HTR-8/SVneo (cell line): ENCODE measurements around the gene OTOP2.
"Not testable (repeated sequence)": the region's sequence is repeated elsewhere in the genome, so short reads cannot be mapped to it uniquely, and the experiment has no call there.

Experiments
- DNase-seq: peaks from one replicate; pipeline ENCODE4 v3.0.0; 2011; ENCODE audit warnings: low spot score, mixed read lengths; ENCODE audit not compliant: insufficient read length
- FAIRE-seq: peaks from 2 replicates; lab custom pipeline; 2011; peaks lifted over from hg19 to GRCh38; lab: Jason Lieb, UNC

OTOP2 gene

DNA sequence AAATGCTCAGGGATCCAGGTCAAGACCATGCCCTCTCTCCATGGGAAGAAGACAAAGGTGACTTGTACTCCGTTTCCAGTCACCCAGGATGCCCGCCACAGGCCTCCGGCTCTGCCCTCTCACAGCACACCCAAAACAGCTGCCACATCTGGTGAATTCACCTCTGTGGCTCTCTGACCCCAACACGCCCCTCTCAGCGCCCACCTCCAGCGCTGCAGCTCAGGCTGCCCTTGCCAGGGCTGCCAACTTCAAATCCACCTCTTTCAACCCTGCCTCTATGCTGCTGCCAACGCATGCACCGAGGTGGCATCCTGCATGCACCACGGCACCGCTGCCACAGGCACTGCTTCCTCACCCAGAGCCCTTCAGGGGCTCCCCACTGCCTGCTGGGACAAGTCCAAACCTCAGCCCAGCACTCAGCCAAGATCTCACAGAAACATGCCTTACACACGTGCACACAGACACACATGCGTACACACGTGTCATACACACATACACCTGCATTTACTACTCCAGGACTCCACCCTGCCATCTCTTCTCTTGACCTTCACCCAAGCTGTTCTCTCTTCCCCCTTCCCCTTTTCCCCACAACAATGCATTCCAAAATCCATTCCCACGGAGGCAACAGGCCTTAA lies 41.0 kb downstream of the OTOP2 start:
- peak; percentile 57 for FAIRE-seq

DNA sequence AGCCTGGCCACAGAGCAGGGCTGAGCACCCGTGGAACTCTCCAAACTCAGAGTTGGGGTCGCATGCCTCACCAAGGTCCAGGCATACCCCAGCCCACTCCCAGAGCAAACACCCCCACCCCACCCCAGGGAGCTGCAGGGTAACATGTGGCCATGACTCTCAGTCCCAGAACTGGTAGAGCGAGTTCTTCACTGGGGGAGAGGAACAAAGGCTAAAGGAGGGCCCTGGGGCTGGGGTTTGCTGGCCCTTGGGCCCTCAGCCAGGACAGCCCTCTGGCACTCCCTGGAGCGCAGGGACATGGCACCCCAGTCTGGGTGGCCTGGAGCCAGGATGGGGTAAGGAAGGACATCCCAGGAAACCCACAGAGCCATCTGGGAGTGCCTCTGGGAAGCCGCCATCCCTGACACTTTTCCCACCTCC lies 44.3 kb downstream of the OTOP2 start:
- DNase-seq, result no peak

More for the DNA sequence above, 41.0 kb downstream of the OTOP2 start:
- DNase-seq, result no peak

DNA sequence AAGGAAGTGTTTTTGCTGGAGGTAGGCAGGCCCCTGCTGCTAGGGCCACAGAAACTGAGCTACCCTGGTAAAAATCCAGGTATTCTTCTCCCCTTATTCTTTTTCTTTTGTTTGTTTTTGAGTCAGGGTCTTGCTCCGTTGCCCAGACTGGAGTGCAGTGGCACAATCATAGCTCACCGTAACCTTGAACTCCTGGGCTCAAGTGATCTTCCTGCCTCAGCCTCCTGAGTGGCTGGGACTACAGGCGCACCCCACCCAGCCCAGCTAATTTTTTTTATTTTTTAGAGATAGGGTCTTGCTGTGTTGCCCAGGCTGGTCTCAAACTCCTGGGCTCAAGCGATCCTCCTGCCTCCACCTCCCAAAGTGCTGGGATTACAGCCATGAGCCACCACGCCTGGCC lies 45.4 kb downstream of the OTOP2 start:
- DNase-seq, FAIRE-seq: not testable (repeated sequence)

More for the DNA sequence above, 44.3 kb downstream of the OTOP2 start:
- FAIRE-seq, result peak; percentile 38

DNA sequence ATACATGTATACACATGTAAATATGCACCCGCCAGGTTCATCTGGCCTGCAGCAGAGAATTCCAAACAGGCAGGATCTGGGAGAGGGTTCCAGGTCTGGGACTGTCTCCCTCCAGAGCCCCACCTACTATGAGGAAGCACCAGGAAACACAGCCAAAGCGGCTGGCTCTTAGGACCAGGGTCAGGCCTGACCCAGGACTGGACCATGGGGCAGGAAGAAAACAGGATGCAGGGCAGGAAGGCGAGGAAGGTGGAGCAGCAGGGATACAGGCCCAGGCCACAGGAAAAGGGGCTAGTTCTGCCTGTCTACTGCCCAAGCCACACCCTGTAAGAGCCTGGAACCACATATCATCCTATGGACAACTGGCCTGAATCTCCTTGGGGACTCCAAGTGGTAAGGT lies 46.3 kb downstream of the OTOP2 start:
- FAIRE-seq, result no peak
- no peak for DNase-seq

DNA sequence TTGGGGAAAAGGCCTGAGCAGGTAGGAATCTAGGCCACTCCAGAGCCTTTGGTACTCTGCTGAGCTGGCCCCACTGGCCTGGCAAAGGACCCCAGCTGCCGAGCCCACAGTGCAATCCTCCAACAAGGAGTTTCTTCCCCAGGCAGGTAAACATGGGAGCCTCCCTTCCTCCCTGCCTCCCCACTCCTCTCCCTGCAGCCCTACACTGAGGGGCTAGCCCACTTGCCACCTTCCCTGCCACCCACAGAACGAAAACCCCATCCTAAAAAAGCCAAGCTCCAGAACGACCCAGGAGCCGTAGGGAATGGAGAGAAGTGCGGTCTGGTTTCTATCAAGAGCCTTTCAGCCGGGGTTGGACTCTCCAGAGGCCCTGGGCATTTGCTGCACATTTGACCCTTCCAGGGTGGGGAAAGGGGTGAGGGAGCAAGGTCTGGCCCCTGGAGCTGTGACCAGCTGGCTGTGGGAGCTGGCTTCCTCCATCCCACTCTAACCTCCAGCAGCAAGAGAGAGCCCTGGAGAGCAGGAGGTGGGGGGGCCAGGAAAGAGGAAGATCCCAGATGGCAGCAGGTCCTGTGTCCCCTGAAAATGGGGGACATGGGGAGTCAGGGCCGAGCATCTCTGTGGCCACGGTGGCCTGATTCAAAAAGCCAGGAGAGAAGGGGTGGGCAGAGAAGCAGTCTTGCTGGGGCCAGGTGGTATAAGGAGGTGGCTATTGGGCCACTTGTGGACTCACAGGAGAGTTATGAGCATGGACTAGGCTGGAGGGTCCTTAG lies 47.2 kb downstream of the OTOP2 start:
- peak; percentile 59 for FAIRE-seq
- no peak for DNase-seq

DNA sequence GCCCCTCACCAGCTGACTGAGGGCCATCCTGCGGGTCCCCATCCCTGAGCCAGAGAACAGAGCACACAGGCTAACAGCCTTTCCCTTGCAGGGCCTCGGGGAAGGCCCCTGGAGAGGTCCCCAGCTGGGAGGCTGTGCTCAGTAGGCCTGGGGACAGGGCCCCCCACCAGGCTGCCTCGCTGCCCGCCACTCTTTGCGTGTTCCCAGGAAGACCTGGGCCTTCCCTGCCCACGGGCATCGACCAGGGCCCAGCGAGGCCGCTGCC lies 47.7 kb downstream of the OTOP2 start:
- DNase-seq (no peak), FAIRE-seq (no peak)

DNA sequence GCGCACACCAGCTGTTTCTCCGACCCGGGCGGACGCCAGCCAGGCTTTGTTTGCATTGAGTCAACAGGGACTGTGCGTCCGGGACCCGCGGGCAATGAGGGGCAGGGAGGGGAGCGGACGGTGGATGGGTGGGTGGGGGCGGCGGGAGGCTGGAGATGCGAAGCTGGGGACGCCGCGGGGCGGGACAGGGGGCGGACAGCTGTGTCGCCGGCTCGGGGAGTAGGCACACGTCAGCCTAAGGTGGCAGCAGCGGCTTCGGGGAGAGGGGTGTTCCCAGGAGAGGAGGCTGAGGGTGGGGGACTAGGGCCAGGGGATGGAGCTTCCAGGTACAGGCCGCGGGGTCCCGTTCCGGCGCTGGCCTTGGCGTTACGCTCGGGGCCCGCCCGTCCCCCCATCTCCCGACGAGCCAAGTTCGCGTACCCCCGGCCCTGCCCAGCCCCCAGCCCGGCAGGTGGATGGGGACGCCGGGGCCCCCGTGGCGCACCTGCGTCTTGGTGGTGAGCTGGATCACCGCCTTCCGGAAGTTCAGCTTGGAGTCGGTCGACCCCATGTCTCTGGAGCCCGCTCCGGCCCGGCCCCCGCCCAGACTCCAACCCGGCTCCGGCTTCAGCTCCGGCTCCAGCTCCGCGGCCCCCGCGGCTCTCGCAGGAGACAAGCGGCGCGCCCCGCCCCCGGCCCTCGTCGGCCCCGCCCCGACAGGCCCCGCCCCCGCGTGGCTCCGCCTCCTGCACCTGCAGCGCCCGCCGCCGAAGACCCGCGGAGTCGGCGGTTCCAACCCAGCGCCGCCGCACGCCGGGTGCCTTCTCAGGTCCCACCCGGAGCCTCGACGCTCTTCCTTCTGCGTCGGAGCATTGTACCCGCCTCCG lies 48.3 kb downstream of the OTOP2 start, which contains the start of gene HID1:
TSS of gene HID1 (minus strand) at position 653 of the 866 bp plus-strand sequence. CDS start at position 550, 103 bp downstream.
- DNase-seq, result peak; percentile 73
- FAIRE-seq, result peak; percentile 87

DNA sequence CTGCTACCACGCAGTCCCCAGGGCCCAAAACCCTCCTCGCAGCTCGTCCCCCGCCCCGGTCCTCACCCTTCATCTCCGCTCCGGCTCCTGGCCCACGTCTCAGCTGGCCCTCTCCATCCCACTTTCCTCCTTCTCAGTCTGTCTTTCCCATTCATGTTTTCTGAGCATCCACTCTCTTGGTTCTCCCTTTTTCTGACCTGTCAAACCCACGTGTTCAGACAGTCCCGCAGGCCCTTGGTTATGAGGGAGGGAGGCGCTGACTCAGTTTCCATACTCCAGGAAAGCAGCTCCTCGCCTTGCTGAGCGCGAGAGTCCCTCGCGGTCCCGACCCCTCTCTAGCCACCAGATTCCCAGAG lies 48.9 kb downstream of the OTOP2 start:
- no peak for DNase-seq

DNA sequence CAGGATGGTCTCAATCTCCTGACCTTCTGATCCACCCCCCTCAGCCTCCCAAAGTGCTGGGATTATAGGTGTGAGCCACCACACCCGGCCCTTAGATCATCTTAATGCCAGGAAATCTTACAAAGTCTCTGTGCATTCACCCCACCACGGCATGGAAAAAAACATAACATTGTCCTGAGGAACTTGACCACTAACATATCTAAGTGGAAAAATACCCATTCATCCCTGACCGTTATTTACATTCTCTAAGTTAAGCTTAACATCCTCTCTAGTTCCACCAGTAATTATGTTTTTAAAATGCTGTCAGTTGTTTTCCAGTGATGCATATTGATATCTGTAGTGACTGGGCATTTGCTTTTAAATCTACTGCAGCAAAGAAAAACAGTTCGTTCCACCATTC lies 51.9 kb downstream of the OTOP2 start:
- FAIRE-seq (no peak), DNase-seq (no peak)

More for the DNA sequence above, 48.9 kb downstream of the OTOP2 start:
- FAIRE-seq, result no peak

DNA sequence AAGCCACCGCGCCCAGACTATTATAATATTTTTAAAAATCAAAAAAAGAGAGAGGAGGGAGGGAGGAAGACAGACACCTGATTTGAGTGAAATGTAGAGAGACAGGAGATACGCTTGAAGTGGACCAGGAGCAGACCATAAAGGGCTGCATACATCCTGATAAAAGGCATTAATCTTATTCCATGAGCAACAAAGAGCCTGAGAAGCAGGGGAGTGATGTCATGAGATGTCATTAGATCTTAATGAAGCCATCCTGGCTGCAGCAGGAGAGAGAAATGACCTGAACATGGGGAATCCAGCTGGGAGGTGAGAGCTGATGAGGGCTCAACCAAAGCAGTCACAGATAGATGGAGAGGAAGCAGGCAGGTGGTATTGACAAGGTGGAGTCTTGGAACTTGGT lies 53.7 kb downstream of the OTOP2 start:
- no peak for FAIRE-seq
- DNase-seq, result no peak

DNA sequence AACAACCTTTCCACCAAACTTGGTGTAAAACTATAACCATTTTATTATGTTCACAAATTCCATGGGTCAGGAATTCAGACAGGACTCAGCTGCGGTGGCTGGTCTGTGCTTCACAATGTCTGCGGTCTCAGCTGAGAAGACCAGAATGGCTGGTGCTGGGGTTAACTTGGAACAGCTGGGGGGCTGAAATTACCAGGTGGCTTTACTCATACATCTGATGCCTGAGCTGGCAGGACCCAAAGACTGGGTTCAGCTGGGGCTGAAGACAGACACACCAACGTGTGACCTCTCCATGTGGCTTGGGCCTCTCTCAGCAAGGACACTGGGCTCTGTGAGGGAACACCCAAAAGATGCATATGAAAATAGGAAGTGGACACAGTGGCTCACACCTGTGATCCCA lies 54.2 kb downstream of the OTOP2 start:
- no peak for DNase-seq
- no peak for FAIRE-seq

DNA sequence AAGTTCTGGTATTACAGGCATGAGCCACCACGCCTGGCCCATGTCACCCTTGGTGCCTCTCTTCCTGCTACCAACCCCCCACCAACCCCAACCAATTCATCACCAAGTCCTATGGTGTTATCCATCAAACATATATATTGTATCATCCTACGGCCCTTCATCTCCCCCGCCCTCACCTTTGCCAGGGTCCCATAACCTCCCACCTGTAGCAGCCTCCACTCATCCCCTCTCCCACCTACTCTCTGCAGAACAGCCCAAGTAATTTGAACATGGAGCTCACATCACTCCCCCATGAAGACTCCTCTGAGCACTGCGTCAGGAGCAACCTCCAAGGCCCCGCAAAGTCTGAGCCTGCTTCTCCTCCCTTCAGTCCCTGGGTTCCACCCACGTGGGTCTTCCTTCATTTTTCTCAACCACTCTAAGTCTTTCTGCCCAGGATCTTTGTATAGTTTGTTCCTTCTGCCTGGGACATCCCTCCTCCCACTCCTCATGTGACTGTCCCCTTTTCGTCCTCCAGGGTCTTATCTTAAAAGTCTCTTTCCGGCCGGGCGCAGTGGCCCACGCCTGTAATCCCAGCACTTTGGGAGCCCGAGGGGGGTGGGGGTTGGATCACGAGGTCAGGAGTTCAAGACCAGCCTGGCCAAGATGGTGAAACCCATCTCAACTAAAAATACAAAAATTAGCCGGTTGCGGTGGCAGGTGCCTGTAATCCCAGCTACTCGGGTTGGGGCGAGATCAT lies 55.5 kb downstream of the OTOP2 start:
- no peak for FAIRE-seq
- DNase-seq, result no peak

DNA sequence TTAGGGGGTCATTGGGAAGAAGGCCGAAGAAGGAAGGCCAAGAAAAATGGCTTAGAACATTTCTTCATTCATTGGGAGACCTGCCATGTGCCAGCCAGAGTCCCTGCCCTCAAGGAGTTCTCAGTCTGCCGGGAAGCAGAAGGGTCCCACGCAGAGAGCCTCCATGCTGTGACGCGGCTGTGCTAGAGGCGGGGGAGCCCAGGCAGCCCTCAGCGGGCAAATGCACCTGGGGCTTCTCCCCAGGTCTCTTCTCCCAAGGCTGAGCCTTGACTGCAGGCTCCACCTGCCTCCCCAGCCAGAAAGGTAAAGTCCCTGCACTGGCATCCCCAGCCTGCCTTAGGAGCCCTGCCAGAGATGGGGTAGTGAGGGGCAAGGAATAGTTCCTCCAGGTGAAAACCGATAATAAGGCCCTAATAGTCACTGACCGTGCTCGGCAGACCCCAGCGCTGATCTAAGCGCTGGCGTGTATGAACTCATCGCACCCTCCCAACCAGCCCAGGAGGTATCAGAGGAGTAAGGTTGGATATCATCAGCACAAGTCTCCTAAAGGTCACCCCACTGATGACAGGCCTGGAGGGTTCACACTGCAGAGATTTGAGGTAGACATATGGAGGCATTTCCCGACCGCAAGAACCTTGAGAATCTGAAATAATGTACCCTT lies 57.4 kb downstream of the OTOP2 start:
- FAIRE-seq (no peak), DNase-seq (no peak)

DNA sequence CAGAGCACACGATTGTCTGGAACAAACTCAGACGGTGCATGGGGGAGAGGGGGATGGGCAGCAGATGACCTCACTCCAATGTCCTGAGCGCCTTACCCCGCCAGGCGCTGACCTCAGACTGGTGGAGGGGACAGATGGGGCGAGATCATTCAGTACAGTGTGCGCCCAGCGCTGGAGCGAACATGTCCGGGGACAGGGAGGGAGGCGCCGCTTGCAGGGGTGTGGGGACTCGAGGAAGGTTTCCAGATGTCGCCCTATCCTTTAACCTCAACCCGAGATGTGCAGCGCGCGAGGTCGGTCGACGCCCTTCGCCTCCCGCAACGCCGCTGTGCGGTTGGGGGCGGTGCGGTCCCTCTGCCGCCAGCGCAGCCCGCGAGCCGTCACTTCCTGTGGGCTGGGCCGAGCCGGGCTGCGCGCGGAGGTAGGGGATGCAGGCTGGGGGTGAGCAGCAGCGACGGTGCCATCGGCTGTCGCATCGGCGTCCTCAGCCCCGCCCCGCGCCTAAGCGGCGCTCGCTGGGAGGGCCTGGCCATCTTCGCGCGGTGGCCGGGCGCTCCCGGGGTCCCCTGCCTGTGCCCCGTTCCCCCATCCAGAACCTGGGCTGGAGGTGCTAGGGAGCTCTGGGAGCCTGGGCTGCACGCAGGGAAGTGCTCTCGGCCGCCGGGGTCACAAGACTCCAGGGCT lies 58.0 kb downstream of the OTOP2 start:
- DNase-seq (peak; percentile 91), FAIRE-seq (peak; percentile 99)

DNA sequence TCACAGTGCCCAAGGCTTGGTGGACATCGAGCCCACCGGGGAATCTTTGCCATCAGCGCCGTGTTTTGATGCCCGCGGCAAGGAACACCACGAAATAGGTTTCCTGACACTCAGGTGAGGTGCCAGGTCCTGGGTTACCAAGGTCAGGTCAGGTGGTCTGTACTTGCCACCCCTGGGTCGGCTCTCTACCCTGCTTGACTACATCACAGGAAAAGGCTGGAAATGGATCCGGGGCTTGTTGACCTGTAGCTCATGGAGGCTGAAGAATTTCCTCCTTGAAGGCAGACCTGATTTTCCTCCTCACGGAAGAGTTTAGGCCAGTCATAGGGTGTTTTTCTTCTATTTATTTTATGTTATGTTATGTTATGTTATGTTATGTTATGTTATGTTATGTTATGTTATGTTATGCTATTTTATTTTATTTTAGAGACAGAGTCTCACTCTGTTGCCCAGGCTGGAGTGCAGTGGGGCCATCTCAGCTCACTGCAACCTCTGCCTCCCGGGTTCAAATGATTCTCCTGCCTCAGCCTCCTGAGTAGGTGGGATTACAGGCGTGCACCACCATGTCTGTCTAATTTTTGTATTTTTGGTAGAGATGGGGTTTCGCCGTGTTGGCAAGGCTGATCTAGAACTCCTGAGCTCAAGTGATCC lies 58.7 kb downstream of the OTOP2 start:
- DNase-seq, FAIRE-seq: not testable (repeated sequence)
